ENCODE results near the gene ALOX15.
A peak's percentile ranks its signal among the peaks of the same experiment; 100 is the strongest.
"Not testable (repeated sequence)": the region's sequence is repeated elsewhere in the genome, so short reads cannot be mapped to it uniquely, and the experiment has no call there.

ALOX15 gene

GRCh38 chr17:4641297-4642195 is at the start of gene ALOX15:
Gene ALOX15 (minus strand): TSS chr17:4641678. CDS start chr17:4641651, 27 bp downstream.
- no peak for TF ChIP-seq SUZ12 (IDR thresholded peaks at IDR 0.05; ENCODE audit: extremely low read depth, insufficient read depth, insufficient read length)
- no peak for TF ChIP-seq ZNF274 (IDR thresholded peaks at IDR 0.05; ENCODE audit: low read depth, low read length)
- no peak for TF ChIP-seq YY1 (IDR thresholded peaks at IDR 0.05; ENCODE audit: insufficient read depth, insufficient read length)
- DNase-seq (ENCODE audit: low read depth, low spot score) = no peak
- Histone ChIP-seq H3K9me3 (ENCODE audit: insufficient read depth, low read length) (no peaks in the 10 kb centered on the region), H3K36me3 (ENCODE audit: insufficient read depth, insufficient read length, low read length) (no peaks in the 10 kb centered on the region), H3K4me3 (ENCODE audit: insufficient read length, low read depth) (peak within 1 kb of the TSS; percentile 16), H3K9ac (ENCODE audit: insufficient read length, low read depth) (peak within 1 kb of the TSS; percentile 50), H3K27me3 (ENCODE audit: insufficient read depth, insufficient read length) (peaks cover 58% of the 10 kb centered on the region), H3K4me1 (ENCODE audit: insufficient read depth, insufficient read length) (peaks cover 7% of the 10 kb centered on the region)

- H3K9ac ChIP-seq (ENCODE audit: insufficient read length, low read depth) = no peak overlapping the region
- TF ChIP-seq ZNF274 (IDR thresholded peaks at IDR 0.05; ENCODE audit: low read depth, low read length) (no peak), YY1 (IDR thresholded peaks at IDR 0.05; ENCODE audit: insufficient read depth, insufficient read length) (no peak), SUZ12 (IDR thresholded peaks at IDR 0.05; ENCODE audit: extremely low read depth, insufficient read depth, insufficient read length) (no peak)
- H3K9me3 ChIP-seq (ENCODE audit: insufficient read depth, low read length) = no peaks in the 10 kb centered on the region
- H3K36me3 ChIP-seq (ENCODE audit: insufficient read depth, insufficient read length, low read length) = peaks cover 41% of the 10 kb centered on the region
- no peak for DNase-seq (ENCODE audit: low read depth, low spot score)
- no peaks in the 10 kb centered on the region for H3K27me3 ChIP-seq (ENCODE audit: insufficient read depth, insufficient read length)
- H3K4me3 ChIP-seq (ENCODE audit: insufficient read length, low read depth) = no peak overlapping the region
- H3K4me1 ChIP-seq (ENCODE audit: insufficient read depth, insufficient read length) = peaks cover 1% of the 10 kb centered on the region
Measured at GRCh38 chr17:4690745-4691144, 49.3 kb upstream of the ALOX15 start.

- H3K4me3 ChIP-seq (ENCODE audit: insufficient read length, low read depth); DNase-seq (ENCODE audit: low read depth, low spot score); H3K27me3 ChIP-seq (ENCODE audit: insufficient read depth, insufficient read length); H3K9me3 ChIP-seq (ENCODE audit: insufficient read depth, low read length); H3K9ac ChIP-seq (ENCODE audit: insufficient read length, low read depth); H3K4me1 ChIP-seq (ENCODE audit: insufficient read depth, insufficient read length): not testable (repeated sequence)
- peaks cover 49% of the 10 kb centered on the region for H3K36me3 ChIP-seq (ENCODE audit: insufficient read depth, insufficient read length, low read length)
Measured at GRCh38 chr17:4689872-4690271, 48.4 kb upstream of the ALOX15 start.

GRCh38 chr17:4683739-4684138 is 42.3 kb upstream of the ALOX15 start:
- H3K9ac ChIP-seq (ENCODE audit: insufficient read length, low read depth); H3K4me3 ChIP-seq (ENCODE audit: insufficient read length, low read depth); H3K27me3 ChIP-seq (ENCODE audit: insufficient read depth, insufficient read length); H3K9me3 ChIP-seq (ENCODE audit: insufficient read depth, low read length); DNase-seq (ENCODE audit: low read depth, low spot score); H3K4me1 ChIP-seq (ENCODE audit: insufficient read depth, insufficient read length): not testable (repeated sequence)
- H3K36me3 ChIP-seq (ENCODE audit: insufficient read depth, insufficient read length, low read length) = peaks cover 45% of the 10 kb centered on the region

GRCh38 chr17:4679658-4680057 is 38.2 kb upstream of the ALOX15 start:
- no peak for TF ChIP-seq SUZ12 (IDR thresholded peaks at IDR 0.05; ENCODE audit: extremely low read depth, insufficient read depth, insufficient read length)
- TF ChIP-seq YY1 (IDR thresholded peaks at IDR 0.05; ENCODE audit: insufficient read depth, insufficient read length) = no peak
- no peak for TF ChIP-seq ZNF274 (IDR thresholded peaks at IDR 0.05; ENCODE audit: low read depth, low read length)
- H3K36me3 ChIP-seq (ENCODE audit: insufficient read depth, insufficient read length, low read length) = peaks cover 63% of the 10 kb centered on the region
- no peaks in the 10 kb centered on the region for H3K4me1 ChIP-seq (ENCODE audit: insufficient read depth, insufficient read length)
- peak overlapping the region; percentile 16 for H3K9ac ChIP-seq (ENCODE audit: insufficient read length, low read depth)
- DNase-seq (ENCODE audit: low read depth, low spot score) = peak; percentile 8
- H3K27me3 ChIP-seq (ENCODE audit: insufficient read depth, insufficient read length) = no peaks in the 10 kb centered on the region
- H3K4me3 ChIP-seq (ENCODE audit: insufficient read length, low read depth) = no peak overlapping the region
- no peaks in the 10 kb centered on the region for H3K9me3 ChIP-seq (ENCODE audit: insufficient read depth, low read length)

DNA sequence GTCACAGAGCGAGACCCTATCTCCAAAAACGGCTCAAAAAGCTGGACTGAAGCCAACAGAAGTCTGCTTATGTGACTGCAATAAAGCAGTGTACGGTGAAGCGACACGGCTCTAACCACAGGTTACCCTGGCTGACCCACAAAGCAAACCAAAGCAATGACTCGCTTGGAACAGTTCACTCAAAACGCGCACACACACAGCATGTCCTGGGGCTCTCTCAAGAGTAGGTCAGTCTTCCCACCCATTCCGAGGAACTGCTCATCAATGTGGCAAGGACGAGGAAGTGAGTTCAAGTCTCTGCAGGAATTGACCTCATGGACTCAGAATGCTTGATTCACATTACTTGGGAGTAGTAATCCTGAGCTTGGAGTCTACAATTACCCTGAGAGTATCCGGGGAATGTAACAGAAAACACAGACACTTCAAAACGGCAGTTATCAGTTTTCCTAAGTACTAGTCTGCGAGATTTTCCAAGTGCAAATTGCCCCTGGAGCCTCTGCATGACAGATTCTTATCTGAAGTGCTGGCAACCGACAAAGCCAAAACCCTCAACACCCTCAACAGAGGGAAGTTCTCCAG is 37.1 kb upstream of the ALOX15 start:
- Histone ChIP-seq H3K27me3 (ENCODE audit: insufficient read depth, insufficient read length) (no peaks in the 10 kb centered on the region), H3K36me3 (ENCODE audit: insufficient read depth, insufficient read length, low read length) (peaks cover 69% of the 10 kb centered on the region), H3K4me3 (ENCODE audit: insufficient read length, low read depth) (no peak overlapping the region), H3K4me1 (ENCODE audit: insufficient read depth, insufficient read length) (no peaks in the 10 kb centered on the region), H3K9ac (ENCODE audit: insufficient read length, low read depth) (no peak overlapping the region), H3K9me3 (ENCODE audit: insufficient read depth, low read length) (no peaks in the 10 kb centered on the region)
- TF ChIP-seq SUZ12 (IDR thresholded peaks at IDR 0.05; ENCODE audit: extremely low read depth, insufficient read depth, insufficient read length) (no peak), ZNF274 (IDR thresholded peaks at IDR 0.05; ENCODE audit: low read depth, low read length) (no peak), YY1 (IDR thresholded peaks at IDR 0.05; ENCODE audit: insufficient read depth, insufficient read length) (no peak)
- DNase-seq (ENCODE audit: low read depth, low spot score) = no peak

- TF ChIP-seq ZNF274 (IDR thresholded peaks at IDR 0.05; ENCODE audit: low read depth, low read length) (no peak), YY1 (IDR thresholded peaks at IDR 0.05; ENCODE audit: insufficient read depth, insufficient read length) (no peak), SUZ12 (IDR thresholded peaks at IDR 0.05; ENCODE audit: extremely low read depth, insufficient read depth, insufficient read length) (no peak)
- no peaks in the 10 kb centered on the region for H3K27me3 ChIP-seq (ENCODE audit: insufficient read depth, insufficient read length)
- no peak overlapping the region for H3K9ac ChIP-seq (ENCODE audit: insufficient read length, low read depth)
- no peak overlapping the region for H3K4me3 ChIP-seq (ENCODE audit: insufficient read length, low read depth)
- H3K4me1 ChIP-seq (ENCODE audit: insufficient read depth, insufficient read length) = no peaks in the 10 kb centered on the region
- peaks cover 71% of the 10 kb centered on the region for H3K36me3 ChIP-seq (ENCODE audit: insufficient read depth, insufficient read length, low read length)
- no peaks in the 10 kb centered on the region for H3K9me3 ChIP-seq (ENCODE audit: insufficient read depth, low read length)
- DNase-seq (ENCODE audit: low read depth, low spot score) = no peak
Measured at GRCh38 chr17:4676791-4677190, 35.3 kb upstream of the ALOX15 start.
